OCI-LY7 (cell line): Measurements from ENCODE around the gene LSS.

Experiments
- EZH2phosphoT487 ChIP-seq: fragments of 200-600 bp; sonication (generic); IDR thresholded peaks from 2 replicates; pipeline ENCODE4 v1.6.1; 2018; ENCODE audit warnings: low read depth, borderline replicate concordance, mild to moderate bottlenecking, mixed run types, antibody characterized with exemption, low read length, moderate library complexity, mixed read lengths
- TF ChIP-seq, protein P1 (sequence below): fragments of 200-600 bp; sonication (generic); conservative IDR thresholded peaks from 2 replicates; pipeline ENCODE4 v1.5.1; 2014; ENCODE audit warnings: mild to moderate bottlenecking, antibody characterized with exemption, low read length, moderate library complexity, mixed read lengths

DNA sequence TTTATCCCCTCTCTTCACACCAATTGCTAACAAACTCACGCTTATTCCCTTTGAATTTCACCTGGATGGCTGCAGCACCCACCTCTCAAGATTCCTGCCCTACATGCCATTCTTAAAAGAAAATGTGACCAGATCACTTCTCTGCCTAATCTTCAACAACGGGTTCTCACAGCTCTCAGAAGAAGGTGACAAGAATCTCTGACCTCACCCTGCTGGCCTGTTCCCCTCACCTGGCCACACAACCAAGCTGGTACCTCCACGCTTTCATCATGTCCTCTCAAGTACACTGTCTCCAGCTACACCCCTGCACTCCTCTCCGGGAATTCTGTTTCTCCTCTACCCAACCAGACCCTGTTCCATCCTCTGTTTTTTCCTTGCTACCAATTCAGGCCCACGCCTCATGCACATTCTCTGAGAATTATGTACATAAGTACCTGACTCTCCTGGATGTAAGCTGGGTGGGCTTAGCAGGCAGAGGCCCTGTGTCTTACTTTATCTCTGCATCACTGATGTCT lies 5.9 kb upstream of the LSS start:
- TF ChIP-seq, protein P1, sequence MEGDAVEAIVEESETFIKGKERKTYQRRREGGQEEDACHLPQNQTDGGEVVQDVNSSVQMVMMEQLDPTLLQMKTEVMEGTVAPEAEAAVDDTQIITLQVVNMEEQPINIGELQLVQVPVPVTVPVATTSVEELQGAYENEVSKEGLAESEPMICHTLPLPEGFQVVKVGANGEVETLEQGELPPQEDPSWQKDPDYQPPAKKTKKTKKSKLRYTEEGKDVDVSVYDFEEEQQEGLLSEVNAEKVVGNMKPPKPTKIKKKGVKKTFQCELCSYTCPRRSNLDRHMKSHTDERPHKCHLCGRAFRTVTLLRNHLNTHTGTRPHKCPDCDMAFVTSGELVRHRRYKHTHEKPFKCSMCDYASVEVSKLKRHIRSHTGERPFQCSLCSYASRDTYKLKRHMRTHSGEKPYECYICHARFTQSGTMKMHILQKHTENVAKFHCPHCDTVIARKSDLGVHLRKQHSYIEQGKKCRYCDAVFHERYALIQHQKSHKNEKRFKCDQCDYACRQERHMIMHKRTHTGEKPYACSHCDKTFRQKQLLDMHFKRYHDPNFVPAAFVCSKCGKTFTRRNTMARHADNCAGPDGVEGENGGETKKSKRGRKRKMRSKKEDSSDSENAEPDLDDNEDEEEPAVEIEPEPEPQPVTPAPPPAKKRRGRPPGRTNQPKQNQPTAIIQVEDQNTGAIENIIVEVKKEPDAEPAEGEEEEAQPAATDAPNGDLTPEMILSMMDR = no peak
- no peak for TF ChIP-seq EZH2phosphoT487
